HCEC 1CT (cell line): ENCODE results near the gene NFE2L2.
"Not testable (repeated sequence)": the region's sequence is repeated elsewhere in the genome, so short reads cannot be mapped to it uniquely, and the experiment has no call there.

Source experiments
- DNase-seq: peaks from one replicate; pipeline ENCODE4 v3.0.0-alpha.2; 2017

Gene NFE2L2

GRCh38 chr2:177264693-177265587 lies at the start of gene NFE2L2:
Gene NFE2L2 (minus strand): TSS chr2:177264727. CDS start chr2:177264576, 151 bp downstream.
- DNase-seq = peak; percentile 90

- peak; percentile 64 for DNase-seq
Observed at GRCh38 chr2:177314194-177314593, 49.7 kb upstream of the NFE2L2 start.

- DNase-seq = no peak
Observed at GRCh38 chr2:177313162-177313781, 48.7 kb upstream of the NFE2L2 start.

- no peak for DNase-seq
Observed at GRCh38 chr2:177312562-177312961, 48.0 kb upstream of the NFE2L2 start.

GRCh38 chr2:177309672-177310309 lies 45.3 kb upstream of the NFE2L2 start:
- not testable (repeated sequence) for DNase-seq

- no peak for DNase-seq
Observed at GRCh38 chr2:177306550-177306949, 42.0 kb upstream of the NFE2L2 start.

GRCh38 chr2:177303939-177304338 lies 39.4 kb upstream of the NFE2L2 start:
- no peak for DNase-seq

GRCh38 chr2:177302552-177302951 lies 38.0 kb upstream of the NFE2L2 start:
- DNase-seq = no peak

GRCh38 chr2:177298191-177298590 lies 33.7 kb upstream of the NFE2L2 start:
- DNase-seq = no peak

- peak; percentile 44 for DNase-seq
Observed at GRCh38 chr2:177296040-177296439, 31.5 kb upstream of the NFE2L2 start.

- peak; percentile 36 for DNase-seq
Observed at GRCh38 chr2:177295484-177295883, 31.0 kb upstream of the NFE2L2 start.

- no peak for DNase-seq
Observed at GRCh38 chr2:177291701-177292100, 27.2 kb upstream of the NFE2L2 start.

GRCh38 chr2:177289824-177290628 lies 25.5 kb upstream of the NFE2L2 start:
- DNase-seq = no peak

GRCh38 chr2:177287814-177288213 lies 23.3 kb upstream of the NFE2L2 start:
- no peak for DNase-seq

- DNase-seq = no peak
Observed at GRCh38 chr2:177285892-177286715, 21.6 kb upstream of the NFE2L2 start.

GRCh38 chr2:177284531-177284930 lies 20.0 kb upstream of the NFE2L2 start:
- no peak for DNase-seq

- DNase-seq = no peak
Observed at GRCh38 chr2:177283906-177284305, 19.4 kb upstream of the NFE2L2 start.

- DNase-seq = no peak
Observed at GRCh38 chr2:177282787-177283572, 18.5 kb upstream of the NFE2L2 start.

GRCh38 chr2:177282181-177282641 lies 17.7 kb upstream of the NFE2L2 start:
- no peak for DNase-seq

GRCh38 chr2:177281400-177282180 lies 17.1 kb upstream of the NFE2L2 start:
- DNase-seq = no peak
